Measurements from ENCODE around the gene PMEPA1. TPM values are rescaled to one million over a fixed set of nuclear protein-coding genes. Genes with fewer than 3 reads are reported as not detected.

PMEPA1 gene
- total and polyA plus RNA-seq, 10 of the 15 experiments (the other 5 are each of a cell fraction or from before 2014, with no cell fraction given) = 0.02 to 0.10 (median 0.04) TPM; not detected in 3

DNA sequence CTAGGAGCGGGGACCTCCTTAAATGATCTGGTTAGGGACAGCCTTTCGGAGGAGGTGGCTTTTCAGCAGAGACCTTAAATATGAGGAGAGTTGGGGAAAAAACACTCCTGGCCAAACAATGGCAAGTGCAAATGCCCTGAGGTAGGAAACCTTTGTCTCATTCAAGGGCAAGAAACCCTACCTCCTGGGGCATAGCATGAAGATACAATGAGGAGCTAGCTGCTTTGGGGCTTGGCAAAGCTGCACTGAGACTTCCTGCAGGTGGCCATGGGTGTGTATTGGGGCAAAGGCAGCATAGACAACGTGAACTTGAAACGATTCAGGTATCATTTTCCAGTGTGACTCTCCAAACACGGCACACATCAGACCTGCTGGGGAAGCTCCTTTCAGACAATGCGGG, 30.7 kb downstream of the PMEPA1 start:
- H4K20me1 ChIP-seq (ENCODE audit: control insufficient read depth, insufficient read depth) = no peaks in the 10 kb centered on the region
- ChIA-PET CTCF (interaction anchor here (0.7 to 2.9 kb wide), 2 partner anchors 25 to 537 kb away, joined by 3 to 12 read pairs; no protein-coding TSS in a partner anchor), RAD21 (ENCODE audit: unreplicated experiment) (interaction anchor here (1.2 to 3.3 kb wide), 3 partner anchors 56 to 66 kb away, joined by 3 to 25 read pairs (median 6); partner anchors contain the start of gene ZBP1), SMC1A (ENCODE audit: uncharacterized antibody, unreplicated experiment) (interaction anchor here (1.3 to 1.6 kb wide), 3 partner anchors 74 to 94 kb away, joined by 3 to 5 read pairs (median 4); no protein-coding TSS in a partner anchor), POLR2A (no interaction called here)
- intact Hi-C loops (cut with micrococcal nuclease; ENCODE audit: unreplicated experiment) (no loop called here), in situ Hi-C loops (cut with MboI) (no loop called here)
- 48% methylated on average over 6 of the region's 6 CpGs for WGBS (ENCODE audit: insufficient coverage, insufficient replicate concordance, low lambda C conversion rate, missing lambda C conversion rate)
- H3K27ac ChIP-seq (ENCODE audit: control insufficient read depth, insufficient read depth) = no peak overlapping the region
- FAIRE-seq = no peak
- DNase-seq (ENCODE audit: low read depth, low spot score) = no peak
- no peak overlapping the region for H2AFZ ChIP-seq (ENCODE audit: control insufficient read depth, low read depth, low read length)
- H3K36me3 ChIP-seq (ENCODE audit: control insufficient read depth in 2 of 2, insufficient read depth in 2 of 2, low read length in 1 of 2) = no peaks in the 10 kb centered on the region
- H3K27me3 ChIP-seq (replicated peaks in 1 of 2; ENCODE audit: control insufficient read depth in 2 of 2, insufficient read depth in 2 of 2, low read length in 1 of 2) = no peaks in the 10 kb centered on the region
- ATAC-seq = no peak
- no peak overlapping the region for H3K4me2 ChIP-seq (ENCODE audit: control insufficient read depth, insufficient read depth)
- BruUV-seq (replicated peaks) = no TSS peak
- H3K9me3 ChIP-seq (replicated peaks; ENCODE audit: control insufficient read depth, insufficient read depth, low read length) = no peaks in the 10 kb centered on the region
- no peaks in the 10 kb centered on the region for H3K79me2 ChIP-seq (ENCODE audit: control insufficient read depth, insufficient read depth, low read length)
- H3K4me1 ChIP-seq (ENCODE audit: control insufficient read depth, insufficient read depth, low read length) = peaks cover 66% of the 10 kb centered on the region
- no peak overlapping the region for H3K9ac ChIP-seq (ENCODE audit: control insufficient read depth, insufficient read depth, low read length)
- H3K4me3 ChIP-seq = no peak overlapping the region
- TF ChIP-seq PAX5 (IDR thresholded peaks at IDR 0.05; ENCODE audit: borderline replicate concordance, low read depth, low read length) = no peak
- TF ChIP-seq ZNF622 (IDR thresholded peaks at IDR 0.05) = no peak
- no peak for TF ChIP-seq ASH2L (IDR thresholded peaks at IDR 0.05; ENCODE audit: borderline replicate concordance, low read depth)
- TF ChIP-seq BHLHE40 (IDR thresholded peaks at IDR 0.05; ENCODE audit: borderline replicate concordance in 1 of 2, low read depth in 2 of 2, low read length in 1 of 2) = no peak
- TF ChIP-seq POLR2A (IDR thresholded peaks at IDR 0.05; ENCODE audit: low read depth, low read length) = no peak
- TF ChIP-seq, protein P1, sequence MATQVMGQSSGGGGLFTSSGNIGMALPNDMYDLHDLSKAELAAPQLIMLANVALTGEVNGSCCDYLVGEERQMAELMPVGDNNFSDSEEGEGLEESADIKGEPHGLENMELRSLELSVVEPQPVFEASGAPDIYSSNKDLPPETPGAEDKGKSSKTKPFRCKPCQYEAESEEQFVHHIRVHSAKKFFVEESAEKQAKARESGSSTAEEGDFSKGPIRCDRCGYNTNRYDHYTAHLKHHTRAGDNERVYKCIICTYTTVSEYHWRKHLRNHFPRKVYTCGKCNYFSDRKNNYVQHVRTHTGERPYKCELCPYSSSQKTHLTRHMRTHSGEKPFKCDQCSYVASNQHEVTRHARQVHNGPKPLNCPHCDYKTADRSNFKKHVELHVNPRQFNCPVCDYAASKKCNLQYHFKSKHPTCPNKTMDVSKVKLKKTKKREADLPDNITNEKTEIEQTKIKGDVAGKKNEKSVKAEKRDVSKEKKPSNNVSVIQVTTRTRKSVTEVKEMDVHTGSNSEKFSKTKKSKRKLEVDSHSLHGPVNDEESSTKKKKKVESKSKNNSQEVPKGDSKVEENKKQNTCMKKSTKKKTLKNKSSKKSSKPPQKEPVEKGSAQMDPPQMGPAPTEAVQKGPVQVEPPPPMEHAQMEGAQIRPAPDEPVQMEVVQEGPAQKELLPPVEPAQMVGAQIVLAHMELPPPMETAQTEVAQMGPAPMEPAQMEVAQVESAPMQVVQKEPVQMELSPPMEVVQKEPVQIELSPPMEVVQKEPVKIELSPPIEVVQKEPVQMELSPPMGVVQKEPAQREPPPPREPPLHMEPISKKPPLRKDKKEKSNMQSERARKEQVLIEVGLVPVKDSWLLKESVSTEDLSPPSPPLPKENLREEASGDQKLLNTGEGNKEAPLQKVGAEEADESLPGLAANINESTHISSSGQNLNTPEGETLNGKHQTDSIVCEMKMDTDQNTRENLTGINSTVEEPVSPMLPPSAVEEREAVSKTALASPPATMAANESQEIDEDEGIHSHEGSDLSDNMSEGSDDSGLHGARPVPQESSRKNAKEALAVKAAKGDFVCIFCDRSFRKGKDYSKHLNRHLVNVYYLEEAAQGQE (IDR thresholded peaks at IDR 0.05; ENCODE audit: low read depth, low read length) = no peak
- TF ChIP-seq SMARCA5 (IDR thresholded peaks at IDR 0.05) = no peak
- TF ChIP-seq, protein P2, sequence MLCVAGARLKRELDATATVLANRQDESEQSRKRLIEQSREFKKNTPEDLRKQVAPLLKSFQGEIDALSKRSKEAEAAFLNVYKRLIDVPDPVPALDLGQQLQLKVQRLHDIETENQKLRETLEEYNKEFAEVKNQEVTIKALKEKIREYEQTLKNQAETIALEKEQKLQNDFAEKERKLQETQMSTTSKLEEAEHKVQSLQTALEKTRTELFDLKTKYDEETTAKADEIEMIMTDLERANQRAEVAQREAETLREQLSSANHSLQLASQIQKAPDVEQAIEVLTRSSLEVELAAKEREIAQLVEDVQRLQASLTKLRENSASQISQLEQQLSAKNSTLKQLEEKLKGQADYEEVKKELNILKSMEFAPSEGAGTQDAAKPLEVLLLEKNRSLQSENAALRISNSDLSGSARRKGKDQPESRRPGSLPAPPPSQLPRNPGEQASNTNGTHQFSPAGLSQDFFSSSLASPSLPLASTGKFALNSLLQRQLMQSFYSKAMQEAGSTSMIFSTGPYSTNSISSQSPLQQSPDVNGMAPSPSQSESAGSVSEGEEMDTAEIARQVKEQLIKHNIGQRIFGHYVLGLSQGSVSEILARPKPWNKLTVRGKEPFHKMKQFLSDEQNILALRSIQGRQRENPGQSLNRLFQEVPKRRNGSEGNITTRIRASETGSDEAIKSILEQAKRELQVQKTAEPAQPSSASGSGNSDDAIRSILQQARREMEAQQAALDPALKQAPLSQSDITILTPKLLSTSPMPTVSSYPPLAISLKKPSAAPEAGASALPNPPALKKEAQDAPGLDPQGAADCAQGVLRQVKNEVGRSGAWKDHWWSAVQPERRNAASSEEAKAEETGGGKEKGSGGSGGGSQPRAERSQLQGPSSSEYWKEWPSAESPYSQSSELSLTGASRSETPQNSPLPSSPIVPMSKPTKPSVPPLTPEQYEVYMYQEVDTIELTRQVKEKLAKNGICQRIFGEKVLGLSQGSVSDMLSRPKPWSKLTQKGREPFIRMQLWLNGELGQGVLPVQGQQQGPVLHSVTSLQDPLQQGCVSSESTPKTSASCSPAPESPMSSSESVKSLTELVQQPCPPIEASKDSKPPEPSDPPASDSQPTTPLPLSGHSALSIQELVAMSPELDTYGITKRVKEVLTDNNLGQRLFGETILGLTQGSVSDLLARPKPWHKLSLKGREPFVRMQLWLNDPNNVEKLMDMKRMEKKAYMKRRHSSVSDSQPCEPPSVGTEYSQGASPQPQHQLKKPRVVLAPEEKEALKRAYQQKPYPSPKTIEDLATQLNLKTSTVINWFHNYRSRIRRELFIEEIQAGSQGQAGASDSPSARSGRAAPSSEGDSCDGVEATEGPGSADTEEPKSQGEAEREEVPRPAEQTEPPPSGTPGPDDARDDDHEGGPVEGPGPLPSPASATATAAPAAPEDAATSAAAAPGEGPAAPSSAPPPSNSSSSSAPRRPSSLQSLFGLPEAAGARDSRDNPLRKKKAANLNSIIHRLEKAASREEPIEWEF (IDR thresholded peaks at IDR 0.05; ENCODE audit: insufficient replicate concordance, low read depth, low read length) = no peak
- TF ChIP-seq KAT2A (conservative IDR thresholded peaks at IDR 0.05; ENCODE audit: control insufficient read depth, low read depth, low read length) = no peak
- TF ChIP-seq, protein P3, sequence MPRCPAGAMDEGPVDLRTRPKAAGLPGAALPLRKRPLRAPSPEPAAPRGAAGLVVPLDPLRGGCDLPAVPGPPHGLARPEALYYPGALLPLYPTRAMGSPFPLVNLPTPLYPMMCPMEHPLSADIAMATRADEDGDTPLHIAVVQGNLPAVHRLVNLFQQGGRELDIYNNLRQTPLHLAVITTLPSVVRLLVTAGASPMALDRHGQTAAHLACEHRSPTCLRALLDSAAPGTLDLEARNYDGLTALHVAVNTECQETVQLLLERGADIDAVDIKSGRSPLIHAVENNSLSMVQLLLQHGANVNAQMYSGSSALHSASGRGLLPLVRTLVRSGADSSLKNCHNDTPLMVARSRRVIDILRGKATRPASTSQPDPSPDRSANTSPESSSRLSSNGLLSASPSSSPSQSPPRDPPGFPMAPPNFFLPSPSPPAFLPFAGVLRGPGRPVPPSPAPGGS (IDR thresholded peaks at IDR 0.05; ENCODE audit: borderline replicate concordance, insufficient read depth, low read depth, low read length, poor library complexity, severe bottlenecking) = no peak
- TF ChIP-seq, protein P4, sequence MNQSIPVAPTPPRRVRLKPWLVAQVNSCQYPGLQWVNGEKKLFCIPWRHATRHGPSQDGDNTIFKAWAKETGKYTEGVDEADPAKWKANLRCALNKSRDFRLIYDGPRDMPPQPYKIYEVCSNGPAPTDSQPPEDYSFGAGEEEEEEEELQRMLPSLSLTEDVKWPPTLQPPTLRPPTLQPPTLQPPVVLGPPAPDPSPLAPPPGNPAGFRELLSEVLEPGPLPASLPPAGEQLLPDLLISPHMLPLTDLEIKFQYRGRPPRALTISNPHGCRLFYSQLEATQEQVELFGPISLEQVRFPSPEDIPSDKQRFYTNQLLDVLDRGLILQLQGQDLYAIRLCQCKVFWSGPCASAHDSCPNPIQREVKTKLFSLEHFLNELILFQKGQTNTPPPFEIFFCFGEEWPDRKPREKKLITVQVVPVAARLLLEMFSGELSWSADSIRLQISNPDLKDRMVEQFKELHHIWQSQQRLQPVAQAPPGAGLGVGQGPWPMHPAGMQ (IDR thresholded peaks at IDR 0.05; ENCODE audit: borderline replicate concordance) = no peak
- no peak for TF ChIP-seq SMAD5 (IDR thresholded peaks at IDR 0.05; ENCODE audit: low read depth)
- no peak for TF ChIP-seq CBX3 (IDR thresholded peaks at IDR 0.05; ENCODE audit: borderline replicate concordance, low read depth)
